Erythroblast (primary cell): ENCODE results near the gene GRN.

ENCODE experiments used
- GATA1 ChIP-seq: IDR thresholded peaks from 2 replicates; pipeline ENCODE4 v1.6.1; 2011; ENCODE audit warnings: low read depth, mild to moderate bottlenecking, control low read depth, low read length, moderate library complexity
- POLR2A ChIP-seq: IDR thresholded peaks from 2 replicates; pipeline ENCODE4 v1.6.1; 2011; ENCODE audit warnings: mild to moderate bottlenecking, low read length

GRCh38 chr17:44314869-44315661 lies 30.0 kb upstream of the GRN start:
- TF ChIP-seq POLR2A = no peak
- no peak for TF ChIP-seq GATA1
